Activated naive CD4-positive, alpha-beta T cell treated with anti-CD3 and anti-CD28 coated beads, Interleukin-2, amount 10 ng/mL, durations not matched to agents 7 days and 5 days (primary cell): Measurements from ENCODE around the gene FCGR3A.
"Not testable (repeated sequence)": the region's sequence is repeated elsewhere in the genome, so short reads cannot be mapped to it uniquely, and the experiment has no call there.

ENCODE experiments used
- CTCF ChIA-PET: fragments of 350-600 bp; sonication (Branson Sonifier 250); formaldehyde crosslinking; loops from one replicate; lab custom pipeline; 2021; ENCODE audit warnings: antibody characterized with exemption; lab: Charles Lee
- DNase-seq: peaks from one replicate; pipeline ENCODE4 v3.0.0-alpha.2; 2020
- H3K27ac Mint-ChIP-seq: one replicate; pipeline ENCODE4 v1.8.0; 2021; ENCODE audit warnings: mild to moderate bottlenecking, moderate library complexity, mixed read lengths
- H3K27me3 Mint-ChIP-seq: one replicate; pipeline ENCODE4 v1.8.0; 2021; ENCODE audit warnings: mild to moderate bottlenecking, mixed read lengths
- H3K36me3 Mint-ChIP-seq: one replicate; pipeline ENCODE4 v1.8.0; 2021; ENCODE audit warnings: mixed read lengths
- H3K4me1 Mint-ChIP-seq: one replicate; pipeline ENCODE4 v1.8.0; 2021; ENCODE audit warnings: mixed read lengths
- H3K4me3 Mint-ChIP-seq: one replicate; pipeline ENCODE4 v1.8.0; 2021; ENCODE audit warnings: mild to moderate bottlenecking, moderate library complexity, mixed read lengths
- H3K9me3 Mint-ChIP-seq: one replicate; pipeline ENCODE4 v1.8.0; 2021; ENCODE audit warnings: mixed read lengths

Gene FCGR3A

DNA sequence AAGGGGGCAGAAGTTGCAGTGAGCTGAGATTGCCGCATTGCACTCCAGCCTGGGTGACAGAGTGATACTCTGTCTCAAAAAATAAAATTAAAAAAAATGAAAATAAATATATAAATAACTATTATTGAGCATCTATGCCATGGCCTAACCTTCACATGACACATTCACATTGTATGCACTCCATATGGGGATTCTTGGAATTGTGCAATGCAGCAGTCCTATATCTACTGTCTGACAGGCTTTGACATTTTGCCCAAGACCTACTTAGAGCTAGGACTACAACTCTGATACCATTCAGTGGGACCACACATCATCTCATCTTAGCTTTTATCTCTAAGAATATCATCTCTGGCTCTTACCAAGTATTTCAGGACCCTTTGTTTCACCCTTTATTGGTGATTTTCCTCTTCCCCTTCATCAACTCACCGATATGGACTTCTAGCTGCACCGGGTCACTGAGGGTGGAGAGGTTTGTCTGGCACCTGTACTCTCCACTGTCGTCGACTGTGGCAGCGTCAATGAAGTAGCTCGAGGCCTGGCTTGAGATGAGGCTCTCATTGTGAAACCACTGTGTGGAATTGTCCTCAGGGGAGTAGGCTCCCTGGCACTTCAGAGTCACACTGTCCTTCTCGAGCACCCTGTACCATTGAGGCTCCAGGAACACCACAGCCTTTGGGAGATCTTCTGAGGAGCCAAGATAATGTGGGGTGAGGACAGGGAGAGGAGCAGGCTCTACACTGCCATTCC is 1.4 kb downstream of the FCGR3A start:
- CTCF ChIA-PET, H3K4me3 Mint-ChIP-seq: not testable (repeated sequence)

DNA sequence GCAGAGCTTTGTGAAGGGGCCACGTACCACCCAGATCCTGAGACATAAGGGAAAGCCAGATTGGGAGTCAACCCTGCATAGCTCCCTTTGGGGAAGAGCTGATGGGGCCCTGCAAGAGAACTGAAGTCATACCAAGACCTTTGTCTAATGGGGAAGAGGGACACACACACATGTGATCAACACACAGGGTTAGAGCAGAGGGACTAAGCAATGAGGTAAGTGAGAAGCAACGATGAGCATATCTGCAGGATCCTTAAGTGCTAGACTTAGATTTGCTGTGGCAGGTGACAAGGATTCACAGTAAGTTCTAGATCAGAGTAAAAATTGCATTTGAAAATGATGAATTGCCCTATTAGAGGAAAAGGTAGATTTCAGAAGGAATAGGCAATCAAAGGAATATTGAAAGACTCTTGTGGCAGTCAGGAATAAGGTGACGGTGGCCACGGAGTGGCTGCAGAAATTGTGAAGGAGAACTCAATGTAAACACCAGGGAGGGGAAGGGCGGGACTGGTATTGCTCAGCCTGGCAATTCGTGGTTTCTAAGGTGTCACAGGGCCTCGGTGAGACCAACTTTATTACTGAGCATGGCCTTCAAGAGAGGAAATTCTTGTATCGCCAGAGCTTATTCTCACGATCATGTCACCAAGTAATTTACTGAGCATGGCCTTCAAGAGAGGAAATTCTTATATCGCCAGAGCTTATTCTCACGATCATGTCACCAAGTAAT is 4.5 kb downstream of the FCGR3A start:
- H3K4me3 Mint-ChIP-seq: not testable (repeated sequence)

More for the DNA sequence above, 1.4 kb downstream of the FCGR3A start:
- peaks cover 25% of the 10 kb centered on the region for H3K4me1 Mint-ChIP-seq
- not testable (repeated sequence) for DNase-seq, H3K36me3 Mint-ChIP-seq, H3K9me3 Mint-ChIP-seq, H3K27me3 Mint-ChIP-seq, H3K27ac Mint-ChIP-seq

DNA sequence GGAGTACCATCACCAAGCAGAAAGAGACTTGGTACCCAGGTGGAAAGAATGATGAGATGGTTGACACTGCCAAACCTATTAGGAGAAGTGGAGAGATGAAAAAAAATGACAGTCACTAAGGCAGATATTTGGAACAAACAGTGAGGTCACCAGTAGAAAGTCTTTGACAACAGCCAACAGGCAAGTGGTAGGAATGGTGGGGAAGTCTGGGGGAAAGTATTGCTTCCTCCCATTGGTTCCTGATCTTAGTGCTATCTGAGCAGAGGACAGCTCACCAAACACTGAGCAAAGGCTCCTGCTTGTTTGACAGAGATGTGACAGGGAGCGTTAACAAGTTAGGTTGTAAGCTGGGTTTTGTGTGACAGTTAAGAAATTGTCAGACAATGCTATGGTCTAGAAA is 6.5 kb downstream of the FCGR3A start:
- DNase-seq: not testable (repeated sequence)

More for the DNA sequence above, 4.5 kb downstream of the FCGR3A start:
- CTCF ChIA-PET, DNase-seq, H3K36me3 Mint-ChIP-seq, H3K9me3 Mint-ChIP-seq, H3K27me3 Mint-ChIP-seq, H3K27ac Mint-ChIP-seq: not testable (repeated sequence)
- peaks cover 52% of the 10 kb centered on the region for H3K4me1 Mint-ChIP-seq

DNA sequence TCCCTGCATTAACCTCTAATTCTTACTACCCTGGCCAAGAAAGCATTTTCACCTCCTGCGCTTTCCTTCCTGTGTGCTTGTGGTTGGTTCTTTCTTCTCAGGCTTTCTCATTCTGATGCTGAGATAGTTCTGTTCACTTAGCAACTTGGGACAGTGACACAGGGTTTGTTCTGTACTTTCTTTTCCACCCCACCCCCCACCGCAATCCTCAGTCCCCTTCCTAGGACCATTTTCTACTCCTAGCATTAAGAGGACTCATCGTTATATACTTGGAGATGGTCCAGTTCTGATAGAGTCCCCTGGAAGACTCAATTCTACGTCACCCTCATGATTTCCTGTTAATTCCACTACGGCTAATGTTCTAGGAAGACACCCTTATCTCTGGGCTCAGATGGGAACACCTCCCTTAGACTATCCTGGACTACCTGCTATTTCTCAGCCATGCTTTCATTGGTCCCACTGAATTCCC is 7.5 kb downstream of the FCGR3A start:
- H3K9me3 Mint-ChIP-seq, H3K36me3 Mint-ChIP-seq, CTCF ChIA-PET, H3K27me3 Mint-ChIP-seq: not testable (repeated sequence)
- peak overlapping the region; percentile 7 for H3K4me3 Mint-ChIP-seq
- H3K4me1 Mint-ChIP-seq: peaks cover 63% of the 10 kb centered on the region
- peak overlapping the region; percentile 80 for H3K27ac Mint-ChIP-seq
- peak; percentile 66 for DNase-seq

More for the DNA sequence above, 6.5 kb downstream of the FCGR3A start:
- peaks cover 58% of the 10 kb centered on the region for H3K4me1 Mint-ChIP-seq
- H3K4me3 Mint-ChIP-seq, H3K36me3 Mint-ChIP-seq, H3K27ac Mint-ChIP-seq, H3K27me3 Mint-ChIP-seq, CTCF ChIA-PET, H3K9me3 Mint-ChIP-seq: not testable (repeated sequence)

DNA sequence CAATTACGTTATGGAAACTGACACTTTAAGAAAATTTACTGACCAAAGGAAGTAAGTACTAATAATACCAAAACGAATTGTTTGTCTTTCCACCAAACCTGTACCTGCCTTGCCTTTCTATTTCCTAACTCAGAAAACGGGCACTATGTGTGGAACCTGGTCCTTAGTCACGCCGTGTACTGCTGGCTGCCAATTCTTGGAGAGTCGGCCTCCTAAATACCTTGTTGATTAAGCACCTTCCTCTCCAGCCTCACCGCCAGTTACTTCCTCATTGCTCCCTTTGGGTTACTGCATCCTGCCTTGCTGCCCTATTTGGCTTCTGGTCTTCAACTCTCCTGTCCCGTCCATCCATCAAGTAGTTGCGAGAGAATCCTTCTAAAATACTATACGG is 9.1 kb downstream of the FCGR3A start:
- Mint-ChIP-seq H3K27ac (peak overlapping the region; percentile 94), H3K4me3 (peak overlapping the region; percentile 79), H3K9me3 (peaks cover 13% of the 10 kb centered on the region), H3K4me1 (peaks cover 61% of the 10 kb centered on the region)
- H3K27me3 Mint-ChIP-seq, CTCF ChIA-PET, H3K36me3 Mint-ChIP-seq: not testable (repeated sequence)
- peak; percentile 25 for DNase-seq

DNA sequence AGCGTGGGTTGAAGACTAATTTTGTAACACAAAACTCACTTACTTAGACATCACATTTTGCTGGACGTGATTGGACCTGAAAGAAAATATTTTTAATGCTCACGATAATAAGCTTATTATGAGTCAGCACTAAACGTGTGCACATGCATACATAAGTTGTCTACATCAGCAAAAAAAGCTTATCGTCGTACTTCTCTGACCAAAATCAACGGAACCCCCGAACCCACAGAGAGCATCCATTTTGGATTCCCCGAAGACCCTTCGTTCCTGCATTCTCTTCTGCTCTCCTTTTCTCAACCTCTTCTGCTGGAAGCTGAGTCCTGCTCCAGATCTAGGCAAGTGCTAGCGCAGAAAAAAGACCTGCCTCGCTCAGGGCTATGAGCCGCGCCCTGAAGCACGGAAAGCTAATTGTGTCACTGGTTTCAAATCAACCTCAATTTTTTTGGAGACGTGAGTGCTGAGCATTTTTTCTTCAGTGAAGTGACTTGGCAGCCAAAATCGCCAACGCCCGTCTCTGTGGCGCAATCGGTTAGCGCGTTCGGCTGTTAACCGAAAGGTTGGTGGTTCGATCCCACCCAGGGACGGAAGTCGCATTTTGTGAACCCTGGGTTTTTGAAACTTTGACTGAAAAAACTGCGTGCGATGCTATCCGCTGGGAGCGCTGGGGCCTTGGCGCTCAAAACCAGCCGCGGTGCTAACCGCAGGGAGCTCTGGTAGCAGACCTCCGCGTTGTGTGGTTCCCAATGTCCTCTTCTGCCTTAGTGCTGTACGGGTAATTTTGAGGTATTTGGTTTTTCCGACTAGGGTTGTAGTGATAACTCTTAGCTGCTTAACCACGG is 9.7 kb downstream of the FCGR3A start:
- peak overlapping the region; percentile 94 for H3K27ac Mint-ChIP-seq
- H3K27me3 Mint-ChIP-seq, CTCF ChIA-PET, H3K36me3 Mint-ChIP-seq: not testable (repeated sequence)
- peaks cover 55% of the 10 kb centered on the region for H3K4me1 Mint-ChIP-seq
- DNase-seq: peak; percentile 91
- peak overlapping the region; percentile 79 for H3K4me3 Mint-ChIP-seq
- H3K9me3 Mint-ChIP-seq: peaks cover 13% of the 10 kb centered on the region

DNA sequence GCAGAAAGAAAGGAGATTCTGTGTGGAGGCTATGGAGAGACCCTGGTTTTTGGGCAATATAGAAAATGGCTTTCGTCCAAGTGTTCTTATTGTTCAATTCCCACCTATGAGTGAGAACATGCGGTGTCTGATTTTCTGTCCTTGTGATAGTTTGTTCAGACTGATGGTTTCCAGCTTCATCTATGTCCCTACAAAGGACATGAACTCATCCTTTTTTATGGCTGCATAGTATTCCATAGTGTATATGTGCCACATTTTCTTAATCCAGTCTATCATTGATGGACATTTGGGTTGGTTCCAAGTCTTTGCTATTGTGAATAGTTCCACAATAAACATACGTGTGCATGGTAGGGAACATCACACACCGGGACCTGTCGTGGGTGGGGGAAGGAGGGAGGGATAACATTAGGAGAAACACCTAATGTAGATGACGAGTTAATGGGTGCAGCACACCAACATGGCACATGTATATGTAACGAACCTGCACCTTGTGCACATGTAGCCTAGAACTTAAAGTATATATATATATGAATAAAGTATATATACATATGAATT is 10.6 kb downstream of the FCGR3A start:
- Mint-ChIP-seq H3K27ac (peak overlapping the region; percentile 55), H3K4me3 (peak overlapping the region; percentile 79), H3K9me3 (peaks cover 13% of the 10 kb centered on the region), H3K4me1 (peaks cover 52% of the 10 kb centered on the region), H3K27me3 (peaks cover 11% of the 10 kb centered on the region)
- DNase-seq, CTCF ChIA-PET, H3K36me3 Mint-ChIP-seq: not testable (repeated sequence)

DNA sequence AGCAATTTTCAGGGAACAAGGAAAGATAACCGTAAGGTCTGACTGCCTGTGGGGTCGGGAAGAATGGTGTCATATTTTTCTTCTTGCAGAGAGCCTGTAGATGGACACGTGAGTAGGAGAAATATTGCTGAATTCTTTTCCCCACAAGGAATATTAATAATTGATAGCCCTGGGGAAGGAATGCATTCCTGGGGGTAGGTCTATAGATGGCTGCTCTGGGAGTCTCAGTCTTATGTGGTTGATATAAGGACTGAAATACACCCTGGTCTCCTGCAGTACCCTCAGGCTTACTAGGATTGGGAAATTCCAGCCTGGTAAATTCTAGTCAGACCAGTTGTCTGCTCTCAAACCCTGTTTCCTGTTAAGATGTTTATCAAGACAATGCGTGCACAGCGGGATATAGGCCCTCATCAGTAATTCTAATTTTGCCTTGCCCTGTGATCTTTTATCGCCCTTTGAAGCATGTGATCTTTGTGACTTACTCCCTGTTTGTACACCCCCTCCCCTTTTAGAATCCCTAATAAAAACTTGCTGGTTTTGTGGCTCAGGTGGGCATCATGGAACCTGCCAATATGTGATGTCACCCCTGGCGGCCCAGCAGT is 12.4 kb downstream of the FCGR3A start:
- H3K27ac Mint-ChIP-seq, H3K36me3 Mint-ChIP-seq, CTCF ChIA-PET, DNase-seq, H3K4me3 Mint-ChIP-seq: not testable (repeated sequence)
- Mint-ChIP-seq H3K4me1 (peaks cover 44% of the 10 kb centered on the region), H3K27me3 (peaks cover 17% of the 10 kb centered on the region), H3K9me3 (peaks cover 13% of the 10 kb centered on the region)

DNA sequence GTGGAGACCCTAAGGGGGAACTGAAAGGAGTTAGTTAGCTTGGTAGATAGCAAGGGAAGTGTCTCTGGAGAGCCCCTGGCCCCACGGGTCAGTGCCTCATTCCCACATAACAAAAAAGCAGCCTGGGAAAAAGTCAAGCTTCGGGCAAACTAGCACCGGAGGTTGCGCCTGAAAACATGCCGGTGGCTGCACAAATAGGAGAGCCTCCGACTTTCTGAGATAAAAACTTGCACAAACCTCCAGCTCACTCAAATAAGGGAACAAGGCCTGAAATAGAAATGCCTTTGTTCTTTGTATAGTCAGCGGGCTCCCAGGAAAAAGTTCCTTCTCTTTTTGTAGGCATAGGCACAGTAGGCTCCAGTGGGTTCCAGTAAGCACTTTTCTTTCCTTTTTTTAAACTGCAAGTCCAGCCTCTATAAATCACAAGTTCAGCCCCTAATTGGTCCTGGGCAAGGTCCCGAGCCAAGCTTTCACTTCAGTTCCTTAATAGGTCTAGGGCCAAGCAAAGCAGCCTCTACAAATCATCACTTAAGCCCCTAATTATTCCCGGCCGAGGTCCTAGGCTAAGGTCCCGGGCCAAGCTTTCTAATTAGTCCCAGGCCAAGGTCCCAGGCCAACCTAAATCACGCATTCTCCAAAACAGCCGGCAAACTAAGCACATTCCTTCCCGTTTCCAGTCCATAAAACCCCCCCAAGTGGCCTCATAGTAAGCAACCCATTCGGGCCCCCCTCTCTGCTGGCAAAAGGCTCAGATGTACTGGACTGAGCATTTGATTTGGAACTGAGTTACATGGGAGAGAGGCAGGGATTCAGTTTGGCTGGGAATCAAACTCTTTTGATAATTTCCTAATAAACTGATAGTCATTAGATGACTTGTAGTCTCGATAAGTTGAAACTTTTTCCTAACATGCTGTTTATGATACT is 16.7 kb downstream of the FCGR3A start:
- not testable (repeated sequence) for H3K36me3 Mint-ChIP-seq, DNase-seq, H3K4me3 Mint-ChIP-seq, H3K9me3 Mint-ChIP-seq
- Mint-ChIP-seq H3K27ac (peak overlapping the region; percentile 64), H3K4me1 (peaks cover 38% of the 10 kb centered on the region), H3K27me3 (peaks cover 33% of the 10 kb centered on the region)
- CTCF ChIA-PET: interaction anchor here (1.1 to 1.3 kb wide), 2 partner anchors 48 to 208 kb away, joined by 3 to 4 read pairs; no protein-coding TSS in a partner anchor

DNA sequence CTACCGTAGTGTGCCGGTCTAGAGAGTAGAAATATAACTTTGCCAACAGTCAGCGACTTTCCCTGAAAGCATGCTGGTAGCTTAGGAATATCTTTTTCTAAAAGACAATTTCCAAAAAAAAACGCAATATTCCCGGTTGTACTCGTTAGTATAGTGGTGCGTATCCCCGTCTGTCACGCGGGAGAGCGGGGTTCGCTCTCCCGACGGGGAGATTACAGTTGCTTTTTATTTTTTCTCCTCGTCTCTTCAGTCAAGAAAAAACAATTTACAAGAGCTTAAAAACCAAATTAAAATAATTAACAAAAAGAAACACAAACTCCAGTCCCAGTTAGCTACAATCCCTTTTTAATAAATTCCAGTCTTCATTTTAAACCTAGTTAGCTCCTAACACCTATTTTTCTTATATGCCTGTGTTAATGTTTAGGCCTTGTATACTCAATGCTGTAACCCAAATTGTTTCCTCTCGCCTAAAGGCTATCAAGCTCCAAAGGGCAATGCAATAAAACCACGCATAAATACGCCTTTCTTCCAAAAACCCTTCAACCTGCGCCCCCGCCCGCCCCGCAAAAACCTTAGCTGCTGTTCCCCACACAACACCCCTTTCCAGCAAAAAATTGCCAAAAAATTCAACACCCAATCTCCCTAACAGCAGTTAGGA is 17.5 kb downstream of the FCGR3A start:
- H3K27ac Mint-ChIP-seq: peak overlapping the region; percentile 64
- H3K27me3 Mint-ChIP-seq: peaks cover 33% of the 10 kb centered on the region
- H3K4me3 Mint-ChIP-seq: peak overlapping the region; percentile 28
- H3K9me3 Mint-ChIP-seq: peaks cover 4% of the 10 kb centered on the region
- CTCF ChIA-PET: interaction anchor here (1.1 to 1.3 kb wide), 2 partner anchors 47 to 209 kb away, joined by 3 to 4 read pairs; no protein-coding TSS in a partner anchor
- H3K36me3 Mint-ChIP-seq: no peaks in the 10 kb centered on the region
- DNase-seq: no peak
- peaks cover 33% of the 10 kb centered on the region for H3K4me1 Mint-ChIP-seq

DNA sequence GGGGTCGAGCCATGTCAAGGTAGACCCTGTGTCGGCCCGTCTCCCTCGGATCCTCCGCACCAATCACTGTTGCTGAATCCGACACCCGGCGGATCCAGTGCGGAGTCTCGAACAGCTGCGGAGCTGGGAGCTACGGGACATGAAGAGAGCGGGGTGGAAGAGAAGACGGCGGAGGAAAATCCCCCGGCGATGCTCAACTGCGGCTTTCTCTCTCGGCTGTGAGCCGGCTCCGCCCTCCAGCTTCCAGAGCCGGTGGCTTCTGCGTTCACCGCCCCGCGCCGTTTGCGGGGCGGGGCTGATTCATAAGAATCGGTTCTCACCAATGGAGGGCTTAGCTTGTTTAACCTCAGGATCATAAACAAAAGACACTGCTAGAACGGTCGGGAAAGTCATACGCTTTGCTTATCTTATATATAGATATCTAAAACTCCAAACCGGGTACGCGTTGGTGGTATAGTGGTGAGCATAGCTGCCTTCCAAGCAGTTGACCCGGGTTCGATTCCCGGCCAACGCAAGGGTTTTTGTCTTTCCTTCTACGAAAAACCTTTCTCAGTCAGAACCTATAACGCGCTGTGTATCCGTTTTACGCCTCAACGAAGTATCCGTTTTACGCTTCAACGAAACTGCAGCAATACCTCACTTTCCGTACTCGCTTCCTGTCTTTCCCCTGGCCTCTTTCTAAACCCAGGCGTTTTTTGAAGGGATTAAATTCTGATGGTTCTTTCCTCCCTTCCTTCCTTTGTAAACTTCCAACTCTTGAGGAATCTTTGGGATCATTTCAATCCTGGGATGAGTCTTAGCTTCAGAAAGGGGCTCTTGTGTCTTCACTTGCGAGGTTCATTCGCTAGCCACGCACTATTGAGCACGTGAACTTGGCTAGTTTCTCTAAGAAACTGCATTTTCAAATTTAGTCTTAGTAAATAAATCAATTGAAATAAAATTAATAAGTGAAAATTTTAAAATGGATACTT is 18.7 kb downstream of the FCGR3A start:
- DNase-seq: peak; percentile 95
- H3K9me3 Mint-ChIP-seq, CTCF ChIA-PET, H3K36me3 Mint-ChIP-seq: not testable (repeated sequence)
- Mint-ChIP-seq H3K27ac (peak overlapping the region; percentile 98), H3K27me3 (peaks cover 38% of the 10 kb centered on the region), H3K4me1 (peaks cover 33% of the 10 kb centered on the region), H3K4me3 (peak overlapping the region; percentile 91)
